ENCODE measurements around the gene FAM234B. TPM values are rescaled to one million over a fixed set of nuclear protein-coding genes. Genes with fewer than 3 reads are reported as not detected.
"Not testable (repeated sequence)": the region's sequence is repeated elsewhere in the genome, so short reads cannot be mapped to it uniquely, and the experiment has no call there.

FAM234B gene
- total RNA-seq, 4 donors from 2014 or later = 0.60 to 2.6 (median 1.8) TPM

DNA sequence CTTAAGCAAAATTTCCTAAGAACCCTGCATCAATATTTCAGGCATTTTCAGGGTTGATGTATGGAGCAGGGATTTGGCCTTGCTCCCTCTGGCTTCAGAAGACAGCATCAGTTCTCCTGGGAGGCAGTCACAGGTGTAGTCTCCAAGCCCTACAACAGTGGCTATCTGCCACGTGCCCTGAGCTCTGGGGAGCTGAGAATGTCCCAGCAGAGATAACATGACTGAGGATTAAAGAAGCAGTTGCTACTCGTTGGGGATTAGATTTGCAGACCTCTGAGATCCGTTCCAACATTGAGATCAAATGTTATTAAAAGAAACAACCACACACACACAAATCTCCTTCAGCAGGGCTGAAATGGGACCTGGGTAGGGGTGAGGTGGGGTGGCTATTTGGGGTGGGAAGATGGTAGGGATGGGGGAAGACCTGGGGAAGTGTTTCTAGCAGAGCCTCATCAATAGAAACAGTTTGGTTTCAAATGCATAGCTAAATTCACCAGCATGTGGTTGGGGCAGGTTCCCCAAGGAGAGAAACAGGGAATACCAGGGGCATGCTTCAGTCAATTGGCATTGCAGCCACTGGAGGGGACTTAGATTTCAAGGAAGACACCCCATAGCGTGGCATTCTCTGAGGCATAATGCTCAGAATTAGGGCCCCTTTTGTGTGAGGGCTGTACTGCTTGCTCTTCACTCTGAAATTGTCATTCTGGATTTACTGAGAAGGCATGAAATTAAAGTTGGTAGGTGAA lies 15.2 kb upstream of the FAM234B start:
- in situ Hi-C loops (cut with MboI; ENCODE audit: low pct_ligation_motif_present in 1 of 4, low pct_unique_long_range_greater_than_20kb in 1 of 4, low sequenced_read_pairs in 3 of 4) = loop anchor here in 2 of 4 donors (10.0 kb wide), 2 partner anchors 176 to 186 kb away; no protein-coding TSS in a partner anchor

DNA sequence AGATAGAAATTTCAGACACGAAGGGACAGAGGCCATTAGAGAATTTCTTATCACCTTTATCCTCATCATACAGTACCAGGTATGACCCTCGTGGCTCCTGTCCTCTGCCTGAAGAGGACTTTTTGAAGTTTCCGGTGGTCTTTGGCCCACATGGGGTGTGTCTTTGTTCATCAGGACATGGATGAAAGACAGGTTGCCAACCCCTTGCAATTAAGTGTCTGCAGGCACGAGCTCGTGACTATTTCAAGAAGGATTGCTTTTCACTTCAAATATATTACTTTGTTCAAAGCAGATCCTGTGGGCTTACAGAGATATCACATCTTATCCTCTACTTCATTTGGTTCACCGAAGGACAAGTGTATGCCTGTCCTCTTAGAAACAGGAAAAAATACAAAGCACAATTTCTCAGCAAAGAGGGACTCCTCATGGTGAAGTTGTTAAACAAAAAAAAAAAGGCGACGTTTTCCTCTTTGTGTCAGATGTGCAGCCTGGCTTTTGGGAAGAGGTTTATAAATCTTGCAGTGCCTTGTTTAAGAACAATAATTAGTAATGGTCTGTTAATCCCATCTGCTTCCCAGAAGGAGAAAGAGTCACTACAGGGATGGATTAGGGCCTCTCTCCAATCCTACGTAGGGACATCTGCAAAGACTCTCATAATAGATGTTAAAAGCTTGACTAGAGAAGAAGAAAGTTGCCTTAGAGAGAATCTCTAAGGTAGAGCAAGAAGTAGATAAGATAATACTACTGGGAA lies 13.5 kb upstream of the FAM234B start:
- no peaks in the 10 kb centered on the region for H3K9me3 ChIP-seq
- no peak overlapping the region for H3K27ac ChIP-seq
- in situ Hi-C loops (cut with MboI; ENCODE audit: low pct_ligation_motif_present in 1 of 4, low pct_unique_long_range_greater_than_20kb in 1 of 4, low sequenced_read_pairs in 3 of 4) (no loop called here), intact Hi-C loops (cut with DNase I; ENCODE audit: low total_unique reads) (no loop called here)
- no peak for DNase-seq
- peaks cover 61% of the 10 kb centered on the region for H3K27me3 ChIP-seq
- whole genome bisulfite sequencing, 2 donors (ENCODE audit: low coverage in 1 of 2) = 80 to 93% methylated on average over 5 to 9 of the region's 9 CpGs
- no peak overlapping the region for H3K4me3 ChIP-seq
- peaks cover 0 to 3% (median 0%) of the 10 kb centered on the region in 4 donors for H3K4me1 ChIP-seq
- H3K36me3 ChIP-seq = no peaks in the 10 kb centered on the region
- no peak for TF ChIP-seq EP300 (IDR thresholded peaks at IDR 0.05; ENCODE audit: low read depth)

More for the DNA sequence above, 15.2 kb upstream of the FAM234B start:
- no peak overlapping the region for H3K27ac ChIP-seq
- TF ChIP-seq POLR2AphosphoS5 (IDR thresholded peaks at IDR 0.05) (no peak), POLR2A (IDR thresholded peaks at IDR 0.05) (no peak), EP300 (IDR thresholded peaks at IDR 0.05; ENCODE audit: low read depth) (no peak)
- TF ChIP-seq, protein P1, sequence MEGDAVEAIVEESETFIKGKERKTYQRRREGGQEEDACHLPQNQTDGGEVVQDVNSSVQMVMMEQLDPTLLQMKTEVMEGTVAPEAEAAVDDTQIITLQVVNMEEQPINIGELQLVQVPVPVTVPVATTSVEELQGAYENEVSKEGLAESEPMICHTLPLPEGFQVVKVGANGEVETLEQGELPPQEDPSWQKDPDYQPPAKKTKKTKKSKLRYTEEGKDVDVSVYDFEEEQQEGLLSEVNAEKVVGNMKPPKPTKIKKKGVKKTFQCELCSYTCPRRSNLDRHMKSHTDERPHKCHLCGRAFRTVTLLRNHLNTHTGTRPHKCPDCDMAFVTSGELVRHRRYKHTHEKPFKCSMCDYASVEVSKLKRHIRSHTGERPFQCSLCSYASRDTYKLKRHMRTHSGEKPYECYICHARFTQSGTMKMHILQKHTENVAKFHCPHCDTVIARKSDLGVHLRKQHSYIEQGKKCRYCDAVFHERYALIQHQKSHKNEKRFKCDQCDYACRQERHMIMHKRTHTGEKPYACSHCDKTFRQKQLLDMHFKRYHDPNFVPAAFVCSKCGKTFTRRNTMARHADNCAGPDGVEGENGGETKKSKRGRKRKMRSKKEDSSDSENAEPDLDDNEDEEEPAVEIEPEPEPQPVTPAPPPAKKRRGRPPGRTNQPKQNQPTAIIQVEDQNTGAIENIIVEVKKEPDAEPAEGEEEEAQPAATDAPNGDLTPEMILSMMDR (IDR thresholded peaks at IDR 0.05) = no peak
- no peak overlapping the region for H3K4me3 ChIP-seq
- no peaks in the 10 kb centered on the region for H3K9me3 ChIP-seq
- 80 to 86% methylated on average over 2 to 4 of the region's 4 CpGs for WGBS, 2 donors (ENCODE audit: low coverage in 1 of 2)
- DNase-seq = no peak
- peaks cover 59% of the 10 kb centered on the region for H3K27me3 ChIP-seq
- H3K4me1 ChIP-seq = peaks cover 0 to 3% (median 0%) of the 10 kb centered on the region in 4 donors
- intact Hi-C loops (cut with DNase I; ENCODE audit: low total_unique reads) = no loop called here
- no peaks in the 10 kb centered on the region for H3K36me3 ChIP-seq

DNA sequence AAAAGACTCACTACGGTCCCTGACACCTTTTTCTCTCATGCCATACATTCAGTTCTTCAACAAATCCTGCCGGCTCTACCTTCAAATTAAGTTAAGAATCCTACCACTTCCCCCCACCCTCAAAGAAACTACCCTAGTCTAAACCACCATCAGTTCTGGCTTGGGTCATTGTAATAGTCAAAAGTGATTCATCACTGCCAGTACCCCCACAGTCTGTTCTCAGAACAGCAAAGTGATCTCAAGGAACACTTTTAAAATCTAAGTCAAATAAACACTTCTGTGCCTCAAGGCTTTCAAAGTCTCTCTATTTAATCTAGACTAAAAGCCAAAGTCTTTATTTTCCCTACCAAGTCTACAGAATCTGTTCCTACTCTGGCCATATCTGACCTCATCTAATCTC lies 12.0 kb upstream of the FAM234B start:
- Histone ChIP-seq H3K27me3 (peaks cover 65% of the 10 kb centered on the region), H3K9me3 (no peaks in the 10 kb centered on the region), H3K27ac (no peak overlapping the region), H3K36me3 (no peaks in the 10 kb centered on the region), H3K4me3 (no peak overlapping the region), H3K4me1 (no peaks in the 10 kb centered on the region)
- no peak for DNase-seq
- in situ Hi-C loops (cut with MboI; ENCODE audit: low pct_ligation_motif_present in 1 of 4, low pct_unique_long_range_greater_than_20kb in 1 of 4, low sequenced_read_pairs in 3 of 4) = no loop called here
- intact Hi-C loops (cut with DNase I; ENCODE audit: low total_unique reads) = no loop called here
- 89 to 91% methylated on average over 2 of the region's 2 CpGs for WGBS, 2 donors (ENCODE audit: low coverage in 1 of 2)
- TF ChIP-seq POLR2AphosphoS5 (IDR thresholded peaks at IDR 0.05) (no peak), EP300 (IDR thresholded peaks at IDR 0.05; ENCODE audit: low read depth) (no peak), POLR2A (IDR thresholded peaks at IDR 0.05) (no peak)
- TF ChIP-seq, protein P1 (IDR thresholded peaks at IDR 0.05) = no peak

DNA sequence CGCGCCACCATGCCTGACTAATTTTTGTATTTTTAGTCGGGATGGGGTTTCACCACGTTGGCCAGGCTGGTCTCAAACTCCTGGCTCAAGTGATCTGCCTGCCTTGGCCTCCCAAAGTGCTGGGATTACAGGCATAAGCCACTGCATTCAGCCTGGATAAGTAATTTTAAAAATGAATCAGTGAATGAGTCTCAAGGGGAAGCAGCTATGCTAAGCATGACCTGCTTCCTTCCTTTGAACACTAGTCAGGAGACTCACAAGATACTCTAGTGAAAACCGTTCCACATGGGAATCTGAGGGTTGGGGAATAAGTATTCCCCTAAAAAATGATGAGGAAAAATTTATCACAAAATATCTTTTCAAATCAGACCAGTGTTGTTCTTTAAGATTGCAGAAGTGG lies 10.7 kb upstream of the FAM234B start:
- no peak for DNase-seq
- intact Hi-C loops (cut with DNase I; ENCODE audit: low total_unique reads) (no loop called here), in situ Hi-C loops (cut with MboI; ENCODE audit: low pct_ligation_motif_present in 1 of 4, low pct_unique_long_range_greater_than_20kb in 1 of 4, low sequenced_read_pairs in 3 of 4) (no loop called here)
- Histone ChIP-seq H3K36me3 (no peaks in the 10 kb centered on the region), H3K4me1 (no peaks in the 10 kb centered on the region), H3K4me3 (no peak overlapping the region), H3K27me3 (peaks cover 52% of the 10 kb centered on the region), H3K9me3 (no peaks in the 10 kb centered on the region), H3K27ac (no peak overlapping the region)
- TF ChIP-seq, protein P1 (IDR thresholded peaks at IDR 0.05) = no peak
- TF ChIP-seq EP300 (IDR thresholded peaks at IDR 0.05; ENCODE audit: low read depth) (no peak), POLR2A (IDR thresholded peaks at IDR 0.05) (no peak), POLR2AphosphoS5 (IDR thresholded peaks at IDR 0.05) (no peak)
- WGBS, 2 donors (ENCODE audit: low coverage in 1 of 2) = 79 to 83% methylated on average over 1 to 5 of the region's 5 CpGs

DNA sequence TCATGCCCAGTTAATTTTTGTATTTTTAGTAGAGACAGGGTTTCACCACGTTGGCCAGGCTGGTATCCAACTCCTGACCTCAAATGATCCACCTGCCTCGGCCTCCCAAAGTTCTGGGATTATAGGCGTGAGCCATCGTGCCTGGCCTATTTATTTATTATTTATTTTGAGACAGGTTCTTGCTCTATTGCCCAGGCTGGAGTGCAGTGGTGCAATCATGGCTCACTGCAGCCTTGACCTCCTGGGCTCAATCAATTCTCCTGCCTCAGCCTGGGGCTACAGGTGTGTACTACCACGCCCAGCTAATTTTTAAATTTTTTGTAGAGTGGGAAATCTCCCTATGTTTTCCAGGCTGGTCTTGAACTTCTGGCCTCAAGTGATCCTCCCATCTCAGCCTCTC lies 8.8 kb upstream of the FAM234B start:
- intact Hi-C loops (cut with DNase I; ENCODE audit: low total_unique reads); DNase-seq; H3K9me3 ChIP-seq; H3K27ac ChIP-seq; in situ Hi-C loops (cut with MboI; ENCODE audit: low pct_ligation_motif_present in 1 of 4, low pct_unique_long_range_greater_than_20kb in 1 of 4, low sequenced_read_pairs in 3 of 4); H3K36me3 ChIP-seq; H3K4me3 ChIP-seq: not testable (repeated sequence)
- Histone ChIP-seq H3K27me3 (peaks cover 35% of the 10 kb centered on the region), H3K4me1 (peaks cover 7 to 18% (median 8%) of the 10 kb centered on the region in 4 donors)
- WGBS, 2 donors (ENCODE audit: low coverage in 1 of 2) = 85 to 87% methylated on average over 5 of the region's 5 CpGs
